ENCODE results near the gene MAPK8IP3. TPM values are rescaled to one million over a fixed set of nuclear protein-coding genes. Genes with fewer than 3 reads are reported as not detected.

The MAPK8IP3 gene
- total and polyA plus RNA-seq, 12 donors = 12.1 to 430 (median 56.1) TPM

DNA sequence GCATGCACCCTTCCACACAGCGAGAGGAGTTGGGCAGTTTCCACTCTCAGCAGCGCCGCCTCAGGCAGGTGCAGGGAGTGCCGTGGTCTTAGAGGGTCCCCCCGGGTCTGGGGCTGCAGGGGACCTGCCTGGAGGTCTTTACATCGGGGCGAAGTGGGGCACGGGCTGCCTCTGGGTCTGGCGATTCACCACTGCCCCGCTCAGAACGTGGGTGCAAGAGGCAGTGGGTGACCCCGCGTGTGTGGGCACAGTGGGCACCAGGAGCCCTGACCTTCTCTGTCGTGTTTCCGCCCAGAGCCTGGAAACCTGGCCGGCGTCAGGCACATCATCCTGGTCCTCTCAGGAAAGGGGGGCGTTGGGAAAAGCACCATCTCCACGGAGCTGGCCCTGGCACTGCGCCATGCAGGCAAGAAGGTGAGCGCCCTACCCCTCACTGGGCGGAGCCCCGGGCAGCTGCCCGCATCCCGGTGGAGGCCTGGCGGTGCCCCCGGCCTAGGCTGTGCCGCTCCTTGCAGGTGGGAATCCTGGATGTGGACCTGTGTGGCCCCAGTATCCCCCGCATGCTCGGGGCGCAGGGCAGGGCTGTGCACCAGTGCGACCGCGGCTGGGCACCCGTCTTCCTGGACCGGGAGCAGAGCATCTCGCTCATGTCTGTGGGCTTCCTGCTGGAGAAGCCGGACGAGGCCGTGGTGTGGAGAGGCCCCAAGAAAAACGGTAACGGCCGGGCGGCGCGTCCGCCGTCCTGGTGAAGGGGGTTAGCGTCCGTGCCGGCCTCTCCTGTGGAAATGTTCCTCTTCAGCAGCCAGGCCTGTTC lies 80.5 kb downstream of the MAPK8IP3 start:
- TF ChIP-seq, protein P1, sequence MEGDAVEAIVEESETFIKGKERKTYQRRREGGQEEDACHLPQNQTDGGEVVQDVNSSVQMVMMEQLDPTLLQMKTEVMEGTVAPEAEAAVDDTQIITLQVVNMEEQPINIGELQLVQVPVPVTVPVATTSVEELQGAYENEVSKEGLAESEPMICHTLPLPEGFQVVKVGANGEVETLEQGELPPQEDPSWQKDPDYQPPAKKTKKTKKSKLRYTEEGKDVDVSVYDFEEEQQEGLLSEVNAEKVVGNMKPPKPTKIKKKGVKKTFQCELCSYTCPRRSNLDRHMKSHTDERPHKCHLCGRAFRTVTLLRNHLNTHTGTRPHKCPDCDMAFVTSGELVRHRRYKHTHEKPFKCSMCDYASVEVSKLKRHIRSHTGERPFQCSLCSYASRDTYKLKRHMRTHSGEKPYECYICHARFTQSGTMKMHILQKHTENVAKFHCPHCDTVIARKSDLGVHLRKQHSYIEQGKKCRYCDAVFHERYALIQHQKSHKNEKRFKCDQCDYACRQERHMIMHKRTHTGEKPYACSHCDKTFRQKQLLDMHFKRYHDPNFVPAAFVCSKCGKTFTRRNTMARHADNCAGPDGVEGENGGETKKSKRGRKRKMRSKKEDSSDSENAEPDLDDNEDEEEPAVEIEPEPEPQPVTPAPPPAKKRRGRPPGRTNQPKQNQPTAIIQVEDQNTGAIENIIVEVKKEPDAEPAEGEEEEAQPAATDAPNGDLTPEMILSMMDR (IDR thresholded peaks at IDR 0.05) = no peak
- TF ChIP-seq POLR2A (IDR thresholded peaks at IDR 0.05) = no peak
- Histone ChIP-seq H3K27ac (no peak overlapping the region), H3K27me3 (no peaks in the 10 kb centered on the region), H3K9me3 (replicated peaks in 1 of 3) (no peaks in the 10 kb centered on the region), H3K4me1 (replicated peaks in 1 of 2) (peaks cover 4% of the 10 kb centered on the region in 2 donors), H3K36me3 (replicated peaks in 1 of 2) (peaks cover 0 to 32% of the 10 kb centered on the region in 2 donors), H3K4me3 (no peak overlapping the region)
- WGBS, 4 donors = 86 to 91% (median 89%) methylated on average over 11 to 51 of the region's 51 CpGs
- intact Hi-C loops (cut with DNase I) = no loop called here
- peak in 5 of 7 donors; percentile 11 to 53 (median 24) for DNase-seq

DNA sequence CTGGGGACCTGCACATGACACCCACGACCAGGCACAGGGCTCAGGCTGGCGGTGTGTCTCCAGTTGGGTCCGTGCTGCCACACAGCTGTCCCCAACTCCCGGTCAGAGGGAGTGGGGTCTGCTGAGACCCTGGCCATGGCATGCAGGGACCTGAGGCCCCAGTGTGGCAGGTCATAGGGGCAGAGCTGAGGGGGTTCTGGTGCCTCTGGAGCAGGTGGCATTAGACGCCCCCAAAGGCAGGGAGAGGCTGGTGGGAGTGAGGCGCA lies 81.0 kb downstream of the MAPK8IP3 start:
- Histone ChIP-seq H3K27me3 (no peaks in the 10 kb centered on the region), H3K4me1 (replicated peaks in 1 of 2) (no peaks in the 10 kb centered on the region), H3K27ac (no peak overlapping the region), H3K4me3 (no peak overlapping the region), H3K9me3 (replicated peaks in 1 of 3) (no peaks in the 10 kb centered on the region), H3K36me3 (replicated peaks in 1 of 2) (peaks cover 0 to 32% of the 10 kb centered on the region in 2 donors)
- peak in 1 of 7 donors; percentile 15 for DNase-seq
- intact Hi-C loops (cut with DNase I) = no loop called here
- no peak for TF ChIP-seq POLR2A (IDR thresholded peaks at IDR 0.05)
- TF ChIP-seq, protein P1 (IDR thresholded peaks at IDR 0.05) = no peak
- 80 to 91% (median 89%) methylated on average over 2 to 6 of the region's 6 CpGs for WGBS, 4 donors

DNA sequence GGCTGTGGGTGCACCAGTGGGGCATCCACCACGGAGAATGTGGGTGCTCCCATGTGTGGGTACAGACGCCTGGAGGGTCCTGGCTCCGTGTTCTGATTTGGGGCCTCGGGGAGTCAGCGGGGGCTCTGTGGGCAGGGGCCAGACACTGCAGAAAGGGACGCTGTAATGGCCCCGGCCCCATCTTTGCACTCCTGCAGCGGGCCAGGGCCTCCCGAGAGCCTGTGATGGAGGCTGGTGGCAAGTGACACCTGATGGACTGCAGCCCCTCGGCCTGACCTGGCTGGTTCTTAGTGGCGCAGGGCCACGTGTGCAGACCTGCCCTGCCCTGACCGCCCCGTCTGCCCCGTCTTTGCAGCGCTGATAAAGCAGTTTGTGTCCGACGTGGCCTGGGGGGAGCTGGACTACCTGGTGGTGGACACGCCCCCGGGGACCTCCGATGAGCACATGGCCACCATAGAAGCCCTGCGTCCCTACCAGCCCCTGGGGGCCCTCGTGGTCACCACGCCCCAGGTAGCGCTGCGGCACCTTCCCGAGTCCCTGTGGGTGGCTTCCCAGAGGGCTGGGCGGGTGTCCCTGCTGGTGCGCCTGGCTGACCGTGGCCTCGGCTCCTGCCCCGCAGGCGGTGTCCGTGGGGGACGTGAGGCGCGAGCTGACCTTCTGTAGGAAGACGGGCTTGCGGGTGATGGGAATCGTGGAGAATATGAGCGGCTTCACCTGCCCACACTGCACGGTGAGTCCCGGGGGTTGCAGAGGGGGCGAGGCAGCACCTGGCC lies 81.5 kb downstream of the MAPK8IP3 start:
- H3K27ac ChIP-seq = no peak overlapping the region
- TF ChIP-seq, protein P1 (IDR thresholded peaks at IDR 0.05) = no peak
- TF ChIP-seq POLR2A (IDR thresholded peaks at IDR 0.05) = no peak
- peak in 3 of 7 donors; percentile 8 to 22 (median 18) for DNase-seq
- no peak overlapping the region for H3K4me3 ChIP-seq
- no peaks in the 10 kb centered on the region for H3K4me1 ChIP-seq (replicated peaks in 1 of 2)
- no peaks in the 10 kb centered on the region for H3K9me3 ChIP-seq (replicated peaks in 1 of 3)
- H3K27me3 ChIP-seq = no peaks in the 10 kb centered on the region
- H3K36me3 ChIP-seq (replicated peaks in 1 of 2) = peaks cover 0 to 32% of the 10 kb centered on the region in 2 donors
- intact Hi-C loops (cut with DNase I) = no loop called here
- 92 to 93% (median 92%) methylated on average over 12 to 44 of the region's 44 CpGs for WGBS, 4 donors

DNA sequence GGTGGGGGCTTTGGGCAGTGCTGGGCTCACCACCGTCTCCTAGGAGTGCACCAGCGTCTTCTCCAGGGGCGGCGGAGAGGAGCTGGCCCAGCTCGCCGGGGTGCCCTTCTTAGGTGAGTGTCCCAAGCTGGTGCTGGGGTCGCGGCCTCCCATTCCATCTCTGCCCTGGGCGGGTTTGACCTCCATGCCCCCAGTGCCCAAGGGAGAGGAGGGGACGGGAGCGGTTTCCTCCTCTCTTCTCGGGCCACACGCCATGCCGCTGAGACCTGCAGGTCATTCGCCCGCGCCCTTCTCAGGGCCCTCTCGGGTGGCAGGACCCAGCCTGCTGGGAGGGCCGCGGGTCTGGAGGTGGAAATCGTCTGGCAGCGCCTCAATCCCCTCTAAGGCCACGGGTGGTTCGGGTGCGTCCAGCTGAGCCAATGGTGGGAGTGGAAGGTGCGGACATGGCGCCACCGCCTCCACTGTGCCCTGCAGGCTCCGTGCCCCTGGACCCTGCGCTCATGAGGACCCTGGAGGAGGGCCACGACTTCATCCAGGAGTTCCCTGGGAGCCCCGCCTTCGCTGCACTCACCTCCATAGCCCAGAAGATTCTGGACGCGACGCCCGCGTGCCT lies 82.2 kb downstream of the MAPK8IP3 start:
- Histone ChIP-seq H3K4me1 (replicated peaks in 1 of 2) (no peaks in the 10 kb centered on the region), H3K27me3 (no peaks in the 10 kb centered on the region), H3K27ac (no peak overlapping the region), H3K36me3 (replicated peaks in 1 of 2) (peaks cover 0 to 32% of the 10 kb centered on the region in 2 donors), H3K9me3 (replicated peaks in 1 of 3) (no peaks in the 10 kb centered on the region), H3K4me3 (no peak overlapping the region)
- TF ChIP-seq, protein P1 (IDR thresholded peaks at IDR 0.05) = no peak
- TF ChIP-seq POLR2A (IDR thresholded peaks at IDR 0.05) = no peak
- 79 to 90% (median 86%) methylated on average over 6 to 38 of the region's 38 CpGs for WGBS, 4 donors
- intact Hi-C loops (cut with DNase I) = no loop called here
- DNase-seq = peak in 2 of 7 donors; percentile 20 to 22

All from adrenal gland (tissue), 12 donors.